Pancreas (tissue), 10 donors: ENCODE results near the gene TMPRSS7. TPM values are rescaled to one million over a fixed set of nuclear protein-coding genes. Genes with fewer than 3 reads are reported as not detected.

Experiments
- ATAC-seq, 4 donors: fragments of 200-7000 bp; cut with Tn5 transposase; one replicate each; pipeline versions ENCODE4 v1.8.0 to v1.9.1; 2020; ENCODE audit warnings: mild to moderate bottlenecking in 4 of 4, moderate library complexity in 4 of 4
- DNase-seq, 6 donors: peaks; one replicate each; pipeline ENCODE4 v3.0.0-alpha.2; 2020
- FAIRE-seq: peaks from 2 replicates; lab custom pipeline; 2012; peaks lifted over from hg19 to GRCh38; lab: Jason Lieb, UNC
- H3K27ac ChIP-seq, 4 donors: fragments of 200-600 bp; sonication (generic); 1 replicate in 3 of 4; 2 replicates in 1 of 4; pipeline versions ENCODE4 v1.5.0 to v1.8.0; 2020
- H3K27me3 ChIP-seq, 4 donors: fragments of 200-600 bp; one replicate each; pipeline ENCODE4 v1.8.0; 2021
- H3K36me3 ChIP-seq, 3 donors: fragments of 200-600 bp; sonication (generic) in 1 of 3; one replicate each; pipeline versions ENCODE4 v1.5.0 to v1.8.0; 2020 to 2021
- H3K4me1 ChIP-seq, 3 donors: fragments of 200-600 bp; one replicate each; pipeline ENCODE4 v1.8.0; 2021
- H3K4me3 ChIP-seq, 4 donors: fragments of 200-600 bp; sonication (generic) in 2 of 4; one replicate each; pipeline versions ENCODE4 v1.5.0 to v1.8.0; 2020 to 2021
- H3K9me3 ChIP-seq, 4 donors: fragments of 200-600 bp; one replicate each; pipeline ENCODE4 v1.8.0; 2021
- CTCF ChIP-seq, 4 donors: fragments of 200-600 bp; sonication (generic) in 3 of 4; IDR thresholded peaks; one replicate each; pipeline versions ENCODE4 v1.5.0 to v1.8.0; 2021; ENCODE audit warnings: antibody characterized with exemption in 4 of 4
- WGBS, 2 donors: extraction: QIAGEN DNeasy Blood & Tissue Kit; methylation state at CpG; one replicate each; pipeline ENCODE4 v1.1.7; 2013; 5-methylcytosine and 5-hydroxymethylcytosine counted together
- intact Hi-C, 3 donors: fragments of 100-400 bp; cut with DNase I; formaldehyde crosslinking; loops; one replicate each; pipeline versions ENCODE4 v1.11.1 to v1.14.2; 2022
- polyA plus RNA-seq, 2 donors: library from polyadenylated mRNA; stranded (reverse); fragments of 200-250 nt; gene quantifications; one replicate each; pipeline ENCODE4 v1.2.3, GENCODE V29; 2013
- total RNA-seq, 6 donors: library from RNA; stranded (reverse); fragmentation: NEBNext Ultra II Directional in 4 of 6; extraction: Animal tissue kit (Norgen Biotek cat#: 25700) in 4 of 6; gene quantifications; one replicate each; pipeline versions ENCODE4 v1.2.1 to v1.2.4, GENCODE V29; 2021 to 2023
- donor health status: healthy with polysubstance abuse.
- donor health status: DM: no; HTN: no; CAD: no; lungs with moderate emphysema.
- donor health status: DM: no; HTN: no; CAD: no.
- donor health status: control.
- donor health status: control.
- donor health status: Bipolar disorder and iron deficiency.
- donor health status: DM: yes; HTN: yes; CAD: no.
- donor health status: DM: no; HTN: no; CAD: no.
- donor health status: DM: no; HTN: no; CAD: no.
- donor health status: DM: yes; HTN: yes; CAD: no.

TMPRSS7 gene
- total and polyA plus RNA-seq, 8 donors, result 0.04 to 0.14 (median 0.08) TPM; not detected in 4

DNA sequence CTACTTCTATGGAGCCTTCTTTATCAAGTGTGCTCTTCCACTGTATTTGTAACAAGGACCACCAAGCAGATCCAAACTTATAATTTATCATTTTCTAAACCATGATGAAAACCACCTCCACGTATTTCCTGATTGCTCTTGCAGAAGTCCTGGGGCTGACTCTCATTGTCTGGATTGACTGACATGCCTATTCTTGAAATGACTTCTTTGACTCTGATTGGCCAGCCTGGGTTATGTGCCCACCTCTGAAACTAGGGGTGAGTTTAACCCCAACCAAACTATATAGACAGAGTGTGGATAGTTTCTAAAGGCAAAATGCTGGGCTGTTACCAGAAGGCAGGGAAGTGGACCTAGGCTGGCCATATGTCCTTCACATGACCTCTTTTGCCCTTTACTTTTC lies 12.7 kb downstream of the TMPRSS7 start:
- TF ChIP-seq CTCF (IDR thresholded peaks at IDR 0.05), result no peak
- no peak overlapping the region for H3K27ac ChIP-seq
- intact Hi-C loops, result no loop called here
- no peak overlapping the region for H3K4me3 ChIP-seq
- ATAC-seq (no peak), DNase-seq (no peak), FAIRE-seq (no peak)
- H3K4me1 ChIP-seq, result peaks cover 0 to 4% (median 0%) of the 10 kb centered on the region in 3 donors
- H3K9me3 ChIP-seq, result no peaks in the 10 kb centered on the region
- H3K36me3 ChIP-seq, result no peaks in the 10 kb centered on the region
- no peaks in the 10 kb centered on the region for H3K27me3 ChIP-seq
- 84 to 92% methylated on average over 1 of the region's 1 CpG for WGBS, 2 donors

- no peak for ATAC-seq
- H3K36me3 ChIP-seq, result no peaks in the 10 kb centered on the region
- DNase-seq, result no peak
- H3K9me3 ChIP-seq, result no peaks in the 10 kb centered on the region
- H3K27ac ChIP-seq, result no peak overlapping the region
- no peak for TF ChIP-seq CTCF (IDR thresholded peaks at IDR 0.05)
- intact Hi-C loops, result no loop called here
- FAIRE-seq, result no peak
- no peak overlapping the region for H3K4me3 ChIP-seq
- H3K4me1 ChIP-seq, result no peaks in the 10 kb centered on the region
- WGBS, 2 donors, result 86 to 90% methylated on average over 8 of the region's 8 CpGs
- no peaks in the 10 kb centered on the region for H3K27me3 ChIP-seq
These were observed 14.4 kb downstream of the TMPRSS7 start for GRCh38 chr3:112048911-112049310.

DNA sequence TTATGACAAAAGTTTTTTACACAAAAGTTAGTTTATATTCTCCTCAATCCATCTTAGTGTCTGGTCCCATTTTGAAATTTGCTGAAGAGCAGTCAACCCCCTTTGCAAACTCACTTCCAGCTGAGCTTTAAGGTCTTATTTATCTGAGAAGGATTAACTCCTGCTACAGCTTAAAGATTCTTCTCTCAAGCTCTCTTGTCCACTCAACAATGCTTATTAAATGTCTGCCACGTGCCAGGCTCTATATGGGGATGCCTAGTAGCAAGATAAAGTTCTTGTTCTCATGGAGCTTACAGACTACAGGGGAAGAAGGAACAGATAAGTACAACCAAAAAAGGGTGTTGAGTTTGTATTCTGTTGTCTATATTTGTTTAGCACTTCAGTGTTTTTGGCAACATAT lies 18.7 kb downstream of the TMPRSS7 start:
- 80 to 83% methylated on average over 1 of the region's 1 CpG for WGBS, 2 donors
- H3K4me1 ChIP-seq, result no peaks in the 10 kb centered on the region
- no peaks in the 10 kb centered on the region for H3K36me3 ChIP-seq
- H3K27ac ChIP-seq, result no peak overlapping the region
- TF ChIP-seq CTCF (IDR thresholded peaks at IDR 0.05), result no peak
- no peak overlapping the region for H3K4me3 ChIP-seq
- ATAC-seq (no peak), FAIRE-seq (no peak), DNase-seq (no peak)
- intact Hi-C loops, result no loop called here
- H3K9me3 ChIP-seq, result no peaks in the 10 kb centered on the region
- H3K27me3 ChIP-seq, result no peaks in the 10 kb centered on the region

- Histone ChIP-seq H3K27me3 (no peaks in the 10 kb centered on the region), H3K36me3 (no peaks in the 10 kb centered on the region), H3K4me1 (no peaks in the 10 kb centered on the region), H3K27ac (no peak overlapping the region), H3K4me3 (no peak overlapping the region), H3K9me3 (no peaks in the 10 kb centered on the region)
- no peak for TF ChIP-seq CTCF (IDR thresholded peaks at IDR 0.05)
- FAIRE-seq, result no peak
- WGBS, 2 donors, result 62 to 64% methylated on average over 6 of the region's 6 CpGs
- no peak for DNase-seq
- intact Hi-C loops, result no loop called here
- peak in 2 of 4 donors; percentile 36 to 42 for ATAC-seq
These were observed 22.0 kb downstream of the TMPRSS7 start for GRCh38 chr3:112056451-112056929.

DNA sequence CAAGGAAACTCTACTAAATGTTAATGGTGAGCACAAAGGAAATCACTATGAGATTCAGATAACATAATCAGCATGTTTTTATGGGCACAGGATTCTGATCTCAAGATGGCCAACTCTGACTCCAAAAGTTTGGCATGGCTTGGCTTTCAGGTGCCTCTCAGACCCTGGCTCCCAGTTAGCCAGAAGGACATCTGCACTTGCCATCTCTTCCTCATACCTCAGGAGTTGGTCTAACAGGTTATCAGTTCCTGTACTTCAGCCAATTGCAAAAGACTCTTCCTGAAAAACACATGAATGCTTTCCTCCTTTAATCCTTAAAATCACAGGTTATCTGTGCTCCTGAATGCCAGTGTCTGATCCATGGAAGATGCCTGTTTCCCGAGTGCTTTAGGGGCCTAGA lies 25.0 kb downstream of the TMPRSS7 start:
- Histone ChIP-seq H3K4me3 (no peak overlapping the region), H3K27ac (no peak overlapping the region), H3K27me3 (no peaks in the 10 kb centered on the region), H3K36me3 (no peaks in the 10 kb centered on the region), H3K9me3 (no peaks in the 10 kb centered on the region), H3K4me1 (no peaks in the 10 kb centered on the region)
- ATAC-seq, result no peak
- WGBS, 2 donors, result 75 to 82% methylated on average over 1 of the region's 1 CpG
- TF ChIP-seq CTCF (IDR thresholded peaks at IDR 0.05), result no peak
- intact Hi-C loops, result no loop called here
- no peak for DNase-seq
- FAIRE-seq, result no peak
